Activated gamma-delta T cell treated with Interleukin-2 at 50 U/mL for 16 hours (primary cell): Measurements from ENCODE around the gene NEK3.
"Not testable (repeated sequence)": the region's sequence is repeated elsewhere in the genome, so short reads cannot be mapped to it uniquely, and the experiment has no call there.

Experiments used
- DNase-seq: peaks from one replicate; pipeline ENCODE4 v3.0.0-alpha.2; 2020

Gene NEK3

DNA sequence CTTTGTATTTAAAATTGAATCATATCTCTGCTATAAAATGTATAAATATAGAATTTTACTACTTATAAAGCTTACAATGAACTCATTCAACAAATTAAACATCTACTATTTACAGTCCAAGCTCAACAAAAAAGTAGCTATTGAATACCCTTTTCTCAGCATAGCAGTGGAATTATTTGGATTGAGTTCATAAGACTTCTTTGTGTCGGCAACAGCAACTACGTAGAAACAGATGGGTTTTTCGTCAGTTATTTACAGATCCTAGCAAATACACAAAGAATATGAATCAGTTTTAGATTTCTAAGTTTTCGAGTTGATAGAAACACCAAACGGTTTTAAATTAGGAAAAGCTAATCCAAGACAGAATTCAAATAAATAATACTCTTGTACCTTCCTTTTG lies 10.4 kb upstream of the NEK3 start:
- DNase-seq = no peak

- DNase-seq = no peak
Observed at GRCh38 chr13:52165411-52165810, 6.0 kb upstream of the NEK3 start.

- DNase-seq = no peak
Observed at GRCh38 chr13:52164989-52165388, 5.6 kb upstream of the NEK3 start.

DNA sequence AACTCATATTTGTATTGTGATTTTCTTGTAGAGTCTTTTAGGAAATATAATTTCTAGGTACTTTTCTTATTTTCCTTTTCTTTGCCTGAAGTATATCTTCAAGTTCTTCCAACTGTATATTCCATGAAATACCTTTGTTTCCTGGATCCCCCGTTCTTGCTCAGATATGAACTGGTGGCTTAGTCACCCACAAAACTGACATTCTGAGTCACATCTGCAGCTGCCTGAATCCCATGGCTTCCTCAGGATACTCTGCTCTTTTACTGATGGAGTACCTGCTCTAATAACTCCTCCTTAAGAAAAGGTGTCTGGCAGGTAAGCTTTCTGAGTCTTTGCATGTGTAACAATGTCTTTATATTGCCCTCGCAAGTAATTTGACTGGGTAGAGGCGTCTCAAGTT lies 4.5 kb upstream of the NEK3 start:
- not testable (repeated sequence) for DNase-seq

- DNase-seq = no peak
Observed at GRCh38 chr13:52162279-52163101, 3.1 kb upstream of the NEK3 start.

- DNase-seq = no peak
Observed at GRCh38 chr13:52161181-52161646, 1.8 kb upstream of the NEK3 start.

DNA sequence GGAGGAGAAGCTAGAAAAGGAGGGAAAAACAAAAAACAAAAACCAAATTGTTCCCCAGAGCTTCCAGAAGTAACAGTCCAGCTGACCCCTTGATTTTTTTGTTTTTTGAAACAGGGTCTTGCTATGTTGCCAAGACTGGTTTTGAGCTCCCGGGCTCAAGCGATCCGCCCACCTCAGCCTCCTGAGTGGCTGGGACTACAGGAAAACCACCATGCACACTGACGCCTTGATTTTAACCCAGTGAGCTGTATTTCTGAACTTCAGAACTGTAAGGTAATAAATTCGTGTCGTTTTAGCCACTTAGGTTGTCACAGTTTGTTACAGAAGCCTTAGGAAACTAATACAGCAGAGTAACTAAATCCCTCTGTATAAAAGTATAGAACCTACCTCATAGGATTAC lies 1.1 kb upstream of the NEK3 start:
- DNase-seq = no peak

GRCh38 chr13:52160053-52160452 lies 656 bp upstream of the NEK3 start:
- no peak for DNase-seq

GRCh38 chr13:52158629-52159158 lies 703 bp downstream of the NEK3 start:
- DNase-seq = no peak

DNA sequence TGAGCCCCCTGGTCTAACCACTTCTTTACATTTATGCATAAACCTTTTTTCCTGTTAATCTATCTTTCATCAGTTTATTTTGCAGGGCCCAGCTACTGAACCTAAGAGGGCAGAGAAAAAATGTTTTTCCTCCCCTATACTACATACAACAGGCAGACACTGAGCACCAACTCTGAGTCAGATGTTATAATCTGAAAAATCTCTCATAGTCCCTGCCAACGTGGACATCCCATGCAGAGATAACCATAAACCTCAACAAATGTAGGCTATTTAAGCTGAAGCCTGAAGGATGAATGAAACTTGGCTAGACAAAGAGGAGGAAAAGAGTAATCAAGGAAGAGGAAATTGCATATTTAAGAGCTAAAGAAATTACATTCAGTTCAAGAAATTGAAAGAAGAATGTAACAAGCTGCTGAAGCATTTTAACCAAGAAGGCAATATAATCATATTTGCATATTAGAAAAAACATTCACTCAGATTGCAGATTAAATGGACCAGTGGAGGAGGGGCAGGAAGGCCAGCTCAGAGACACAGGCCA lies 2.6 kb downstream of the NEK3 start:
- DNase-seq = no peak

DNA sequence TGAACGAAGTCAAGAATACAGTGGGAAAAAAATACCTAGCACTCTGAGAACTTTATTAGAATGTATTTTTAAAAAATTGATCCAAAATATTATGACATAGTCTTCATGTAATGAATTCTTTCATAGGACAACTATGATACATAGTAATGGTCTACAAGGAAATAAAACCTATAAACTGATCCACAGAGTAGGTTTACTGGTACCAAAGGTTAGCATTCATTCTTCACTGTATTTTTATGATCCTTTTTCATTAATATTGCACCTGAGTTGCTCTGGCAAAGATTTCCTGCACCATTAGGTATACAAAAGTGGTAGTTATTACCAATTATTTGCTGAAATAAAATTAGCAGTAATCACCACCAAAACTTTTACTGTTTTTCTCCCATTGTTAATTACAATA lies 4.2 kb downstream of the NEK3 start:
- no peak for DNase-seq

GRCh38 chr13:52147225-52147624 lies 12.2 kb downstream of the NEK3 start:
- DNase-seq = no peak

DNA sequence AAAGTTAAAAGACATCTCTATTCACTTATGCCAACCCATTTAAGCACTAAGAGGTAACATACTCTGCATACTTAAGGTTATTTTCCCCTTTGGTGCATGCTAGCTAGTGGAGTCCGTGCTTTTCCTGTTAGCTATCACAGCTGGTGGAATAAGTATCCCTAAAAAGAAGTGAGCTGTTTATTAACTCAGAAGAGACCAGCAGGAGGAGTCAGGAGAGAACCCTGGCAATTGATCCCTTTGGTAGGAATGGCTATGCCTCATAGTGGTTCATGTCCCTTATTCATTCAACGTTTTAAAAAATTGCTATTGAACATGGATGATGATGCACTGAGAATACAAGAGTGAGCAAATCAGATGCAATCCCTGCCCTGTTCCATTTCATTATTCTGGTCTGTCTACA lies 18.1 kb downstream of the NEK3 start:
- no peak for DNase-seq

- DNase-seq = no peak
Observed at GRCh38 chr13:52137489-52137888, 21.9 kb downstream of the NEK3 start.

GRCh38 chr13:52136763-52137162 lies 22.6 kb downstream of the NEK3 start:
- DNase-seq = no peak

GRCh38 chr13:52130641-52131040 lies 28.8 kb downstream of the NEK3 start:
- DNase-seq = no peak

- peak; percentile 41 for DNase-seq
Observed at GRCh38 chr13:52128714-52129700, 30.4 kb downstream of the NEK3 start, which contains the start of gene NEK5. Gene NEK5 (minus strand): TSS chr13:52129073. CDS start chr13:52127482, 1,591 bp downstream.

GRCh38 chr13:52127783-52128702 lies 31.4 kb downstream of the NEK3 start:
- DNase-seq = peak; percentile 45

DNA sequence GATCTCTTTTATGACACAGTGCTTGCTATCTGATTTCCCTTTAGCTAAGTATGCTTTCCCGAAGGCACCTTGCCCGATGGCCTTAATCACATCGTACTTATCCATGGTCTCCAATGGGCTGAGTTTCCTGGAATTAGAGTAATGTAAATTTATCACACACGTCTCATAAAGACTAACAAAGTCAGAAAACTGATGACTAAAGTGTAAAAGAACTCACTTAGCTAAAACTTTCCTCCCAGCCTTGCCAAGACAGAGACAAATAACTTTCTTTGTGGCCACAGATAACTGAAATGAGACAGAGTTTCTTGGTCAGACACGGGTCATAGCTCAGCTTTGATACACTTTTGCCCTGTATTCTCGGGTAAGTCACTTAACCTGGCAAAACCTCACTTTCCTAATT lies 32.0 kb downstream of the NEK3 start:
- no peak for DNase-seq

- no peak for DNase-seq
Observed at GRCh38 chr13:52125547-52125946, 33.9 kb downstream of the NEK3 start.

- no peak for DNase-seq
Observed at GRCh38 chr13:52118595-52118994, 40.8 kb downstream of the NEK3 start.

DNA sequence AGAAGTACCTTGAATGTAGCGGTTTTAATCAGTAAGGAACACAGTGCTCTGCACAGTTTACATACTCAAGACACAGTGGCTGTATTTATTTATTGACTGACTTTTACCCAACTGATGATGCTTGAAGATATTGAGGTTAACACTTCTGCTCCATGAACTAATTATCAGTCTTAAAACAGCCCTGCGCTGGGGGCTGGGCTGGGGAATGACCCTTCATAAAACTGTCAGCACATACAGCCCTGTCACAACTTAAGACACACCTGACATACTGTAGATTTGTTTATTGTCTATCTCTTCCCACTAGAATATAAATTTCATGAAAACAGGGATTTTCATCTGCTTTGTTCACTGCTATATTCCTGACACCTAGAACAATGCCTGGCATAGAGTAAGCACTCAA lies 41.3 kb downstream of the NEK3 start:
- DNase-seq = no peak
